EL (cell line): ENCODE measurements around the gene IGFLR1.
"Not testable (repeated sequence)": the region's sequence is repeated elsewhere in the genome, so short reads cannot be mapped to it uniquely, and the experiment has no call there.

Experiments
- DNase-seq: peaks from one replicate; pipeline ENCODE4 v3.0.0-alpha.2; 2016

The IGFLR1 gene

DNA sequence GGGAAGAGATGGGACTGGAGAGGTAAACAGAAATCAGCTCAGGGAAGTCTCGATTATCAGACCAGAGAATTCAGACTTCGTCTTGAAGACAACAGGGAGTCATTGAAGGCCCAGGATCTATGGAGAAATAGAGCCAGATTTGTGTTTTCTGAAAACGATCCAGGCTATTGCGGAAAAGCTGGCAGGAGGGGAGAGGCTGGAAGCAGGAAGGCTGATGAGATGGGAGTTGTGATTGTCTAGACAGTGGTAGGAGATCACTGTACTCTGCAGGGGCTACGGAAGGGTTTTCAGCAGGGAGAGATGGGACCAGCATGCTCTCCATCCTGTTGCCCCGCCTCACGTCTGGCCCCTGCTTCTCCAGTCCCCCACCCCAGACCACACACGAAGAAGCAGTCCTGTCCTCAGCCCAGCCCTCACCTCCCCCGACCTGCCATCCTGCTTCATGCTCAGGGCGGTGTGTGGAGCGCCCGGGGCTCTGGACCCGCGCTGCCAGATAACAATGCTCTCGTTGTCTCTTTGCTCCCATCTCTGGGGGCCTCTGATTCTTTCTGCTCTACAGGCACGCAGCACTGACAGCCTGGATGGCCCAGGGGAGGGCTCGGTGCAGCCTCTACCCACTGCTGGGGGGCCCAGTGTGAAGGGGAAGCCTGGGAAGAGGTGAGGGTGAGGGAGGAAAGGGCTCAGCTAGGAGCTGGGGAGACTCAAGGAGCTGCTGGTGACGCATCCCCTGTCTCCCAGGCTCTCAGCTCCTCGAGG lies 35.0 kb upstream of the IGFLR1 start:
- no peak for DNase-seq

DNA sequence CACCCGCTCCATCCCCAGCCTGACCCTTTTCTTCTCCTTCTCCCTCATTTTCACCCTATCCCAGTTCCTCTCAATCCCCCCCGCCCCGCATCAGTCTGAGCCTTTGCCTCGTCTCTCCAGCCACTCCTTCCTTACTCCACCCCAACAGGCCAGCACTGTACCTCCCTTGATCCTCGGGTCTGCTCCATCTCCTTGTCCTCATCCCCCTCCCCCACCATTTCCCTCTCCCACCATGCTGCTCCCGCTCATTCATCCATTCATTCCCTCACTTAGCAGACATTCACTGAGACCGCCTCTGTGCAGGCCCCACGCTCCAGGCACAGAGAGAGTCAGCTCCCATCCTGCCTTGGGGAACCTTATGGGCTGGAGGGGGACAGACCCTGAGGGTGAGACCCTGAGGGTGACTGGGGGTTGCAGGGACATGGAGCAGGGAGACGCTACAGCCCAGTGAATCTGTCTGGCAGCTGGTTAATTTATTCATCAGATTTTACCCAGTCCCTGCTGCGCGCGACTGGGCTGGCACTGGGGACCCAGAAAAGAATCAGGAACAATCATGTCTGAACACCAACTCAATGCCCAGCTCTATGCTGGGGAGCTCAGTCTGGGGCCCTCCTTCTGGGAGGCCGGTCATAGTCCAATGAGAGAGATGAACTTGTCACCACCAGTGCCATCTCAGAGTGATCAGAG lies 34.0 kb upstream of the IGFLR1 start:
- DNase-seq, result no peak

DNA sequence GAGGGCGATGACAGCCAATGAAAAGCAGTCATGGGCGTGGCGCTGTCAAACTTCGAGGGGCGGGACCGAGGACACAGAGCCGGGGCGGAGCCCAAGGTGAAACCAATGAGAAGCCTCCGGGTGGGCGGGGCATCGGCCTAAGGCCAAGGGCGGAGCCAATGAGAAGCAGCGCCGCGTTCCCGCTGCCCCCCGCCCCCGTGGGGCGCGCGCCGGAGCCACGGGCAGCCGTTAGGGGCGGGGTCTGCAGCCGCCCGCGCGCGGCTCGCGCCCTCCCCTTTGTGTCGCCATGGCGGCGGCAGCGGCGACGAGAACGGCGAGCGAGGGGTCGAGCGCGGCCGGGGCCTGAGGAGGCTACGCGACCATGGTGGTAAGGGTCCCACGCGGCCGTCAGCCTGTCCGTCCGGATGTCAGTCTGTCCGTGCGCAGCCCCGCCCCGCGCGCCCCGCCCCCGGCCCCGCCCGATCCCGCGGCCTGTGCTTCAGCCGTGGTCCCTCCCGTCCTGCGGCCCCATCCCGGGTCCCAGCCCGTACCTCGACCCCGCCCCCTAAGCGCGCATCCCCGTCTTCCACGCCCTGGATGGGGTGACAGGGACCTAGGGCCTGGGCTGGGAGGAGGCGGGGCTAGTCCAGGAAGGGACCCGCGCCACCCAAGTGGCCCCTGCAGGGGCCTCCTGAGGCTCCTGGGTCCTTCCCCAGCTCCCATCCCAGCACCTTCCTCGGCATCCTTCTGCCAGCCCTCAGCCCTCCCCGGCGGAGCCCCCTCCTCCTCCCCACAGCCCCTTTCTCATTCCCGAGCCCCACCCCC lies 33.2 kb upstream of the IGFLR1 start, which contains the start of gene ARHGAP33:
Gene ARHGAP33, plus strand, starts transcription at position 267 of the 804 bp plus-strand sequence. Its CDS starts 95 bp downstream, at position 362.
- peak; percentile 97 for DNase-seq

DNA sequence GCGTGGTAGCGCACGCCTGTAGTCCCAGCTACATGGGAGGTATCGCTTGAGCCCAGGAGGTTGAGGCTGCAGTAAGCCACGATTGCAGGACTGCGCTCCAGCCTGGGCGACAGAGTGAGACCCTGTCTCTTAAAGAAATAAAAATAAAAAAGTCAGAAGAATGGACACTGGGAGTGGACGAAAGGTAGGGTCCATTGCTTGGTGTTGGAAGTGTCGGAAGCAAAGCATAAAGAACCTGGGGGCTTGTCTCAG lies 32.7 kb upstream of the IGFLR1 start:
- no peak for DNase-seq

DNA sequence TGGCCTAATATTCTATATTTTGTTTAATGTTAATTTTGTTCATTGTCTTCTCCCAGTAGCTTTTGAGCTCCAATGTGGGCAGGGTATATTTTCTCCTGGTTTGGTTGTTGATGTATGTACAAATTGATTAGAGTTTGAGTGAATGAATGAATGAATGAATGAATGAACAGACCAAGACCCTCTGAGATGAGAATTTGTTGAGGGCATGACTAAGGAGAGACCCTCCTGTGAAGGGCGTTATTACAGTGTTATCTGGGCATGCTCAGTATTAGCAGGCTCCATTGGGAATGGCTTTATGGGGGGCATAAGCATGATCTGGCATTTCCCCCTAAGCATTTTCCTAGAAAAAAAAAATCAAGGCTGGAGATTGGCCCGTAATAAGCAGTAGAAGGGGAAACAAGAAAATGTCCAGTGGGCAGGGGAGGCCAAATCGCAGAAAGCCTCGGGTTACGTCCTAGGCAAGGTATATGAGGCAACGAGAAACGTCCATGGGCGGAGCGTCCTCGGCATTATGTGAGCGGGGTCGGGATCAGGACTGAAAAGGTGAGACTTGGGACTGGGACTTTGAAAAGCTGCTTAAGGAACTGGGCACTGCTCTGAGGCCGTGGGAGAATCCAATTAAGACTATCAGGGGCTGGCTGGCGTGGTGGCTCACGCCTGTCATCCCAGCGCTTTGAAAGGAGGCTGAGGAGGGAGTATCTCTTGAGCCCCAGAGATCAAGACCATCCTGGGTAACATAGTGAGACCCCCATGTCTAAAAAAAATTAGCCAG lies 32.2 kb upstream of the IGFLR1 start:
- DNase-seq, result no peak

DNA sequence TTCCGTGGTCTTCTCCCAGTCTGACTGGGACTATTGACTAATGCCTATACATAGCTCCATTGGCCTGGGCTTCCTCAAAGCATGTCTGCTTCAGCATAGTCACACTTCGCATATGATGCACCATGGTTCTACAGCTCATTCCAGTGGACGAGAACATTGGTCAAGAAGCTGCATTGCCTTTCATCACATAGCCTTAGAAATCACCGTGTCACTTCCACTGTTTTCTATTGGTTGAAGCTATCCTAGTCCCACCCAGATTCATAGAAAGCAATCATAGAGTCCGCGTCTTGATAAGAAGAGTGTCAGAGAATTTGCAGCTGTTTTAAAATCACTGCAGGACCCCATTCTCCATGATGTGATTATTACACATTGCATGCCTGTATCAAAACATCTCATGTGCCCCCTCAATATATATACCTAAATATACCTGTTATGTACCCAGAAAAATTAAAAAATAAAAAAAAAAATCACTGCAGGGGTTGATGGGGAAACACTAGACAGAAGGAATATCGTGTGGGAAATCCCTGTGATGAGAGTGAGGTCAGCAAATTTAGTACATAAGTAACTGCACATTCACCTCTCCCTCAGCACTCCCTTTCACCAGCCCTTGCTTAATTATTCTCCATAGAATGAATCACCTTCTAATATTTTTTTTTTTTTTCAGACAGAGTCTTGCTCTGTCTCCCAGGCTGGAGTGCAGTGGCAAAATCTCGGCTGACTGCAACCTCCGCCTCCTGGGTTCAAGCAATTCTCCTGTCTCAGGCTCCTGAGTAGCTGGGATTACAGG lies 31.0 kb upstream of the IGFLR1 start:
- no peak for DNase-seq

DNA sequence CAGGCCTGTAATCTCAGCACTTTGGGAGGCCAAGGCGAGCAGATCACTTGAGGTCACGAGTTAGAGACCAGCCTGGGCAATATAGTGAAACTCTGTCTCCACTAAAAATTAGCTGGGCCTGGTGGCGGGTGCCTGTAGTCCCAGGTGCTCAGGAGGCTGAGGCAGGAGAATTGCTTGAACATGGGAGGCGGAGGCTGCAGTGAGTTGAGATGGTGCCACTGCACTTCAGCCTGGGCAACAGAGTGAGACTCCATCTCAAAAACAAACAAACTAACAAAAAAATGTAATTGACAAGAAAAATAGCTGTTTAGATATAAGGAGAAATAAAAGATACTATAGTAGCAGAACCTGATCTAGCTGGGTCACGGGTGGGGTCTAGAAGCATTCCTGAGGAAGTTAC lies 30.1 kb upstream of the IGFLR1 start:
- not testable (repeated sequence) for DNase-seq

DNA sequence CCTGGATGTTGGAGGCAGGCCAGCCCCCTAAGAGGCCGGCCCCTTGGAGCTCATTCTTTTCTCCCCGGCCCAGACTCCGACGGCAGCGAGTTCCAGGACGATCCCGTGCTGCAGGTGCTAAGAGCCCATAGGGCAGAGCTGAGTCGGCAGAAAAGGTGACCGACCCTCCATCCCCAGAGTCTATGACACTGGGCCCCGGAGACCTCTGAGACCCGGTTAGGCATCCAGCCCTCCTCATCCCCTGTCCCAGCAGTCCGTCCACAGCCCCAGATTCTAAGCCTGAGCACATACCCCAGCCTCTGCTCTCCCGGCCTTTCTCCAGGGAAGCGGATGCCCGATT lies 25.8 kb upstream of the IGFLR1 start:
- DNase-seq, result no peak

DNA sequence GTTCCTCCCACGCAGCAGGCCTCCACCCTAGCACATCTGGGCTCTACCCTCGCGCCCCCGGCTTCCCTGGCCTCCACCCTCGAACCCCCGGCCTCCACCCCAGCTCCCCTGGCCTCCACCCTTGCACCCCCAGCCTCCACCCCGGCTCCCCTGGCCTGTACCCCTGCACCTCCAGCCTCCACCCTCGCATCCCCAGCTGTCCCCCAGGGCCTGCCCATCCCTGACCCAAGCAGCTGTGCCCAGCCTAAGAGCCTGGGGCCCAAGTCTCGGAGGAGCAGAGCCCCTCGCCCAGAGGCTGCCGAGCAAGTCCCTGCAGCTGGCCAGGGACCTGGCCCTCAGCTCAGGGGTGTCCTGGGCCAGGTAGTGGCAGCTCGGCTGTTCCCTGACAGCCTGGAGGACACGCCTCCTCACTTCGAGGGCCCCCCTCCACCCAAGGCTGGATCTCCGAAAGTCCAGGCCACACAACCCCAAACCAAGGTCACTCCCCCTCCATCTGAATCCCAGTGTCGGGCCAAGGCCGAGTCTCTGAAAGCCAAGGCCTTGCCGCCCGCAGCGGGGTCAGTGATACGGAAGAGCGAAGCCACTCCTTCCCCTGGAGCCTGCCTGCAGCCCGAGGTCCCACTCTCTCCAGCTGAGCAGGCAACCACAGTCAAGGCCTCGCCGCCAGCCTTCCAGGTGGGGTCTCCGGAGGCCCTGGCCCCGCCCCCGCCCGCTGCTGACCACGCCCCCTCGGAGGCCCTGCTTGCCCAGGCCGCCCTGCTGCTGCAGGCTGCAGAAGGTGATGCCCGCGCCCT lies 25.2 kb upstream of the IGFLR1 start:
- no peak for DNase-seq

DNA sequence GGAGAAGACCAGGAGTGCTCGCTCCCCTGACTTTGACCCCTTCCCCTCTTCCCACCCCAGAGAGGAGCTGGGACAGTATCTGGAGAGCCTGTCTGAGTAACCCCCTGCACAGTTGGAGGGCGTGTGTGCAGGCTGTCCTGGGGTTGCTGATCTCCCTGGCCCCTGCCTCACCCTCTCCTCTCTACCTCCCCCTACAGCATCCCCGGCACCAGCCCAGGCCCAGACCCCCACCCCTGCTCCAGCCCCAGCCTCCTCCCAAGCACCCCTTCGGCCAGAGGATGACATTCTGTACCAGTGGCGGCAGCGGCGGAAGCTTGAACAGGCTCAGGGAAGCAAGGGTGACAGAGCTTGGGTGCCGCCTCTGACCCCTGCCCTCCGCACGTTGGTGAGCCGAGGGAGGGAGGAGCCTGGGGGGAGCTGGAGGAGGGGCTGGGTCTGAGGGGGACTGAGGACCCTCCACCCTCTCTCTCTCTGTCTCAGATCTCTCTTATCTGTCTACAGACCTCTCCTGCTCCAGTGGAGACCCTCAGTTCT lies 24.4 kb upstream of the IGFLR1 start:
- no peak for DNase-seq

DNA sequence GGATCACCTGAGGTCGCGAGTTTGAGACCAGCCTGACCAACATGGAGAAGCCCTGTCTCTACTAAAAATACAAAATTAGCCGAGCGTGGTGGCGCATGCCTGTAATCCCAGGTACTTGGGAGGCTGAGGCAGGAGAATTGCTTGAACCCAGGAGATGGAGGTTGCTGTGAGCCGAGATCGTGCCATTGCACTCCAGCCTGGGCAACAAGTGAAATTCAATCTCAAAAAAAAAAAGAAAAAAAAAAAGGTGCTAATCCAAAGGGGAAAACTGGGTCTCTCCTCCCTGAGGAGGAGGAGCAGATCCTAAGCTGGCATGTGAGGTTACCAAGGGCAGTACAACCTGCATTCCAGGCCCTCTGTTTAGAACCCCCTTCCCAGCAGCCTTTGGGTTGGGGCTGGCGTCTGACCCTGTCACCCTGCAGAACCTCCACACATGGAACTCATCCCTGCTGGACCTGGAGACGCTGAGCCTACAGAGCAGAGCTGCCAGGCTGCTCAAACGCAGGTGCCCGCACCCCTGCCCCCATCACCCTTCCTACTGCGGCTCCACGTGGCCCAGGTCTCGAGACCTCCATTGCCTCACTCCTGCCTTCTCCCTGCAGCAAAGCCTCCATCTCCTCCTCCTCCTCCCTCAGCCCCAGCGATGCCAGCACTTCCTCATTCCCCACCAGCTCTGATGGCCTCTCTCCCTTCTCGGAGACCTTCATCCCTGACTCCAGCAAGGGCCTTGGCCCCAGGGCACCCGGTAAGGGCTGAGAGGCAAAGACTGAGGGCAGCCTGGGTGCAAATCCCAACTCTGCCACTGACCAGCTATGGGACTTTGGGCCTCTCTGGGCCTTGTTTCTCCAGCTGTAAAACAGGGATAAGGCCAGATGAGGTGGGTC lies 22.4 kb upstream of the IGFLR1 start:
- DNase-seq, result no peak

DNA sequence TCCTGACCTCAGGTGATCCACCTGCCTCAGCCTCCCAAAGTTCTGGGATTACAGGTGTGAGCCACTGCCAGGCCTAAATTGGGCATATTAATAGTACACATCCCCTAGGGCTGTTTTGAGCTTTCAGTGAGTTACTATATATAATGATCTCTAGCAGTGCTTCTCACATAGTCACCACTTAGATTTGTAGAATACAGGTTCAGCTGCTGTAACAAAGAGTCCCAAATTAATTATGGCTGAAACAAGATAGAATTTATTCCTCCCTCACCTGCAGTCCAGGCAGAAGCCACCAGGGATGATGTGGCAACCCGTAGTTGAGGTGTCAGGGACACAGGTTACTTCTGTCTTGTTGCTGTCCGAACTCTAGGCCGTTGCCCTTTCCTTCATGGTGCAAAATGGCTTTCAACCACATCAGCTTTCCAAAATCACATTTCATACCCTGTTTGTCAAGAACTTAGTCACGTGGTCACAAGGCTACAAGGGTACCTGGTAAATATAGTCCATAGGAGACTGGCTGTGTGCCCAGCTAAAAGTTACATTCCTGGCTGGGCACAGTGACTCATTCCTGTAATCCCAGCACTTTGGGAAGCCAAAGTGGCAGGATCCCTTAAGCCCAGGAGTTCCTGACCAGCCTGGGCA lies 18.6 kb upstream of the IGFLR1 start:
- peak; percentile 29 for DNase-seq

DNA sequence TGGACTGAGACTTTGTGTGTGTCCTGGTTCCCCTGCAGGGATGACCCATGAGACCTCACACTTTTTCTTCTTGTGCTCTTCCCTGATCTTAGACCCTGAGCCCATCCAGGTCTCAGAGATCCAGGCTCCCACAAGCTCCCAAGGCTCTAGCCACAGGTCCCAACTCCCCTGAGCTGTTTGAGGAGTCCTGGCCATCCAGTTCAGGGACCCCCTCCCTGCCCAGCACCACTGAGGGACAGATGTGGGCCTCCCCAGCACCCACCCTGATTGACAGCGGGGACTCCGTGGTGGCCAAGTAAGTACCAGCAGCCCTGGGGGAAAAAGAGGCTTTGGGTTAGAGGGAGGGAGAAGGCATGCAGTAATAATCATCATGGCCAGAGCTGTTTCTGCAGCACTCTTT lies 17.4 kb upstream of the IGFLR1 start:
- DNase-seq, result no peak

DNA sequence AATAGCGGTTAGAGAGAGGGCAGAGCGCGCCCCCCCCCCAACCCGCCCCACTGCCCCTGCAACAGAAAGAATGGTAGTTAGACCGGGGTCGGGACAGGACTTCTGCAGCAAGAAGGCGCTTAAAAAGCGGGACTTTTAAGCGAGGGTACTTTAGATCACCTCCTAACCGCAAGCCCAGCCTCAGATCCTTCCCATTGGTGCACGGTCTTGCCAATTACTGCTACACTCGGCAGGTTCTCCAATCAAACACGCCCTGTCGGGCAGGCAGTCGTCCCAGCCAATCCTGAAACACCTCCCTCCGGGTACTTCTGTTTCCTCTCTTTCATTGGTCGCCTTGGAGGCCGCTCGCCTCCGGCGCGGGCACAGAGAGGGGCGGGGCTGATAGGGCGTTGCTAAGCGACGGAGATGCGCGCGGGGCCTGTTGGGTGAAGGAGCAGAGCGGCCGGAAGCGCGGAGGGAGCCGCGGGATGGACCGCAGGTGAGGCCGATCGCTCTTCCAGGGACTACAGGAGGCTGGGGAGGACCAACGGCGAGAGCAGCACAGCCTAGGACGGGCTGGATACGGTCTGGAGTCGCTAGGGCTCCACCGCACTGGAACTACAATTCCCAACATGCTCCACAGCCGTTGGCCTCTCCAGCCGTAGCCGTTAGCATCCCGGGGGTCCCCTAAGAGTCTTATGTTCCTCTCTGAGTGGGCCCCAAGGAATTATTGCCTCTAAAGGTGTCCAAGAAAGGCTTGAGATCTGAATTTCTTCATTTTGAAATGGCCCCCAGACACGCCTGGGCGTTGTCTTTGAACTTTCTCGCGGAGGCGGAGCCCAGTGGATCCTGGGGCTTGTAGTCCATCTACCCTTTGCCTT lies 15.7 kb upstream of the IGFLR1 start, which contains the start of gene PROSER3:
Gene PROSER3, plus strand, starts transcription at position 428 of the 860 bp plus-strand sequence. Its CDS starts 40 bp downstream, at position 468.
- peak; percentile 100 for DNase-seq

DNA sequence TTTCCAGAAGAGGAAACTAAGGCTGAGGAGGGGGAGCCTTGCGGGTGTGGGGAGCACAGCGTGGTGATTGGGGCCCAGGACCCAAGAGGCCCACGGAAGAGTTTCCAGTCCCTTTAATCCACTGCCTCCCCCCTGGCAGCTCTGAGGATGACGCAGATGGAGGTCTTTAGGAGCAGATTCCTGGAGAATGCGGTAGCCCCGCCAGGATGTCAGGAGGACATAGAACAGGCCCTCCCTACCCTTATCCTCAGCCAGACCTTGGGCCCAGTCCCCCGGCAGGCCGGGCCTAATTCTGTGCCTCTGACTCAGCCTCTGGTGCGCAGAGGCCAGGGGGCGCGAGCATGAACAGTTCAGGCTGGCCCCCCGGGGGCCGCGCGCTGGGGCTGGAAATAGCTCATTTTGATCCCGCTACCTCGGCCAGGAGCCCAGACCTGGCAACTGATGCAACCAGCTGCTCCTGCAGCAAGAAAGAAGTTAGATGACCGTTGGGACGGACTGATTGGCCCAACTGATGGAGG lies 15.0 kb upstream of the IGFLR1 start:
- DNase-seq, result peak; percentile 96

DNA sequence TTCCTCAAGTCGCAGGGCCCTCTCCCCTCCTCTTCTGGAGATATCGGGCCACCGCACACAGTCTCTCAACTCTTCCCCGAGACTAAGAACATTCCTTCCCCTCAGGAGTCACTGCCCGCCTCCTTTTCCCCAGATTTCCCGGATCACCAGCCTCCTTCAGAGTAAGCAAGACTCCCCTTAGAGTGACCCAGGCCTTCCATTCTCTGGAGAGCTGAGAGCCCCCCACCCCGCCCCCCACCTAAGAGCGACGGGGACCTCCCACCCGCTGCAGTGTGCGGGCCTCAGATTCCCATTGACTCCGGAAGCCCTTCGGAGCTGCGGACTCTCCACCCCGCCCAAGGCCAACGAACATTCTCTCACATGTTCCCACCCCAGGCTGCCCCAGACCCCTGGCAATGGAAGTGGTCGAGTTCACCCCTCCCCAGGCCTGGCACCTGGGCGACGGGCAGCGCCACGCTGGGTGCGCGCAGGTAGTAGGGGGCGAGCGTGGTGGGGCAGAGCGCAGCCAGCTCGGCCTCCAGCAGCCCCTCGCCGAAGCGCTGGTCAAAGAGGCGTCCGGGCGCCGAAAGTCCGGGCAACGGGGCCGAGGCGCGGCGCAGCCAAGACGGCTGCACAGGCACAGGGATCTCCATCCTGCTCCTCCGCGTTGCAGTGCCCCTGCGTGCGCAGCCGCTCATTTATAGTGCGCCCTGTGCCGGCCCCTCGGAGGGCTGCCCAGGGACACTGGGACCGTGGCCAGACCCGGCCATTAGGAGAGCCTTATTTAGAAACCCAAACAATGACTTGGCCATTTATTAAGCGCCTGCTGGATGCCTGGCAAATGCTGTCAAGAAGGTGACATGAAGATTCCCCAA lies 14.4 kb upstream of the IGFLR1 start, which contains the start of gene HSPB6:
Gene HSPB6, minus strand, starts transcription at position 653 of the 854 bp plus-strand sequence. Its CDS starts 21 bp downstream, at position 632.
- DNase-seq, result peak; percentile 67
